Effector CD8-positive, alpha-beta T cell (primary cell): Measurements from ENCODE around the gene TBC1D22B.
"Not testable (repeated sequence)": the region's sequence is repeated elsewhere in the genome, so short reads cannot be mapped to it uniquely, and the experiment has no call there.

Experiments
- DNase-seq: peaks from one replicate; lab custom pipeline; 2025; lab: John Stamatoyannopoulos, UW

The TBC1D22B gene

GRCh38 chr6:37303891-37304503 lies 46.4 kb downstream of the TBC1D22B start:
- no peak for DNase-seq

GRCh38 chr6:37304766-37305165 lies 47.2 kb downstream of the TBC1D22B start:
- no peak for DNase-seq

GRCh38 chr6:37305841-37306425 lies 48.4 kb downstream of the TBC1D22B start:
- no peak for DNase-seq

GRCh38 chr6:37306624-37307222 lies 49.2 kb downstream of the TBC1D22B start:
- DNase-seq = no peak

- DNase-seq = not testable (repeated sequence)
Observed at GRCh38 chr6:37307484-37307883, 49.9 kb downstream of the TBC1D22B start.

GRCh38 chr6:37308069-37308815 lies 50.7 kb downstream of the TBC1D22B start:
- DNase-seq = no peak

GRCh38 chr6:37309046-37309445 lies 51.5 kb downstream of the TBC1D22B start:
- DNase-seq = no peak

- DNase-seq = no peak
Observed at GRCh38 chr6:37309692-37310091, 52.1 kb downstream of the TBC1D22B start.

GRCh38 chr6:37310966-37311365 lies 53.4 kb downstream of the TBC1D22B start:
- DNase-seq = no peak

- DNase-seq = no peak
Observed at GRCh38 chr6:37311741-37312473, 54.3 kb downstream of the TBC1D22B start.

- no peak for DNase-seq
Observed at GRCh38 chr6:37313723-37314486, 56.3 kb downstream of the TBC1D22B start.

GRCh38 chr6:37314487-37315156 lies 57.0 kb downstream of the TBC1D22B start:
- no peak for DNase-seq

GRCh38 chr6:37315157-37315515 lies 57.6 kb downstream of the TBC1D22B start:
- no peak for DNase-seq

- DNase-seq = no peak
Observed at GRCh38 chr6:37316071-37316470, 58.5 kb downstream of the TBC1D22B start.

GRCh38 chr6:37317312-37318038 lies 59.9 kb downstream of the TBC1D22B start:
- no peak for DNase-seq

- DNase-seq = no peak
Observed at GRCh38 chr6:37319156-37319555, 61.6 kb downstream of the TBC1D22B start.

GRCh38 chr6:37319856-37320480 lies 62.4 kb downstream of the TBC1D22B start:
- no peak for DNase-seq

- DNase-seq = no peak
Observed at GRCh38 chr6:37320646-37321045, 63.1 kb downstream of the TBC1D22B start.

- no peak for DNase-seq
Observed at GRCh38 chr6:37321101-37321500, 63.5 kb downstream of the TBC1D22B start.
